LoVo (cell line): Measurements from ENCODE around the gene CEBPZ.
"Not testable (repeated sequence)": the region's sequence is repeated elsewhere in the genome, so short reads cannot be mapped to it uniquely, and the experiment has no call there.

Source experiments
- DNase-seq: peaks from one replicate; pipeline ENCODE4 v3.0.0-alpha.2; 2016; ENCODE audit warnings: low spot score

Gene CEBPZ

DNA sequence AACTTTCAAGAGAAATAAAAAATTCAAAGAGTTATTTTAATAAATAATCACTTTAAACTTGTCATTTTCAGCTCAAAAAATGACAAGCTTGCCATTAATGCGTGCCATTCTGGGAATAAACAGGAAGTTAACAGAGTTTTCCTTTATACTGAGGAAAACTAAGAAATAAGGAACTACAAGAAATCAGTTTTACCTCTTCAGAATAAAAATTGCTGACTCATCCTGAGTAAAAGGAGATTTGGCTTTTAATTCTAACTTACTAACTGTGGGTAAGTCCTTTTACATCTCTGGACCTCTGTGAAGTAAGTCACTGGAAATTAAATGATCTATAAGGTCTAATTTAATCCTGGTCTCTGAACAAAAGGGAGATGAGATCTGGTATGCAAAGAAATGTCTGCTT is 16.1 kb downstream of the CEBPZ start:
- DNase-seq: no peak

DNA sequence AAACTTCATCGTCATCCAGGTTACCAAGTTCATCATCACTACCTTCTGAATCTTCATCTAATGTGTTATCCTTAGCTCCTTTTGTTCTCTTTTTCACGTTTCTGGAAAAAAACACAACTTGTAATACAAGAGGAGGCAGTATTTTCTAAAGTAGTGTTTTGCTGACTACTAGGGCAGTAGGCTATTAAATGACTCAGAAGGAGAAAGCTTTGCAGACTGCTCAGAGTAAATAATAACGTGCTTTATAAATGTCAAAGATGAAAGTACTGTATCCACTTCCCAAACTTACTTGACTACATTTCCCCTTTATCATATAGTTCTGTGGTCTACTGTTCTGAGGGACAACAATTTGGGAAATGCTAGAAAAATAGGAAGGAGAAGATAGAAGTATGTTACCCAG is 19.5 kb downstream of the CEBPZ start:
- no peak for DNase-seq

DNA sequence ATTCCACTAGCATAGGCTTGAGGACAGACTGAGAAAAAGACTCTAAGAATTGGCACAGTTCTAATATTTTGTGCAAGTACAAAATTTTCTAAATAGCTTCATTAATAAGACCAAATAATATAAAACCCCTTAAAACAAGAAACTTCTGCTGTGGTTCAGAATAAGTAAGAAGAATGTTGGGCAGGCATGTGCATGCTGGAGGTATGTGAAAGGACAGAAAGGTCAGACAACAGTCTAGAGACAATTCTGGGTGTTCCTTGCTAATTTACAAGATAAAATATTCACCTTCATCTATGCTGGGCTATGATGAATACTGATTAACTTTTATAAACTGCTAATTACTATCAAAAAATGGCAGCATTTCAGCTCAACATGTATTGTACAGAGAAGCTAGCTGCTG is 20.2 kb downstream of the CEBPZ start:
- DNase-seq: no peak

DNA sequence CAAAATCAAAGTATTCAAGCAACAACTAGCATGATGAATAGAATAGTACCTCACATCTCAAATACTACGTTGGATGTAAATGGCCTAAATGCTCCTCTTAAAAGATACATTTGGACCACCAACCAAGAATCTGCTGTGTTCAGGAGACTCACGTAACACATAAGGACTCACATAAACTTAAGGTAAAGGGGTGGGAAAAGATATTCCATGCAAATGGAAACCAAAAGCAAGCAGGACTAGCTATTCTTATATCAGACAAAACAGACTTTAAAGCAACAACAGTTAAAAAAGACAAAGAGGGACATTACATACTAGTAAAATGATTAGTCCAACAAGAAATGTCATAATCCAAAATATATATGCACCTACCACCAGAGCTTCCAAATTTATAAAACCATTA is 24.6 kb downstream of the CEBPZ start:
- DNase-seq: not testable (repeated sequence)

DNA sequence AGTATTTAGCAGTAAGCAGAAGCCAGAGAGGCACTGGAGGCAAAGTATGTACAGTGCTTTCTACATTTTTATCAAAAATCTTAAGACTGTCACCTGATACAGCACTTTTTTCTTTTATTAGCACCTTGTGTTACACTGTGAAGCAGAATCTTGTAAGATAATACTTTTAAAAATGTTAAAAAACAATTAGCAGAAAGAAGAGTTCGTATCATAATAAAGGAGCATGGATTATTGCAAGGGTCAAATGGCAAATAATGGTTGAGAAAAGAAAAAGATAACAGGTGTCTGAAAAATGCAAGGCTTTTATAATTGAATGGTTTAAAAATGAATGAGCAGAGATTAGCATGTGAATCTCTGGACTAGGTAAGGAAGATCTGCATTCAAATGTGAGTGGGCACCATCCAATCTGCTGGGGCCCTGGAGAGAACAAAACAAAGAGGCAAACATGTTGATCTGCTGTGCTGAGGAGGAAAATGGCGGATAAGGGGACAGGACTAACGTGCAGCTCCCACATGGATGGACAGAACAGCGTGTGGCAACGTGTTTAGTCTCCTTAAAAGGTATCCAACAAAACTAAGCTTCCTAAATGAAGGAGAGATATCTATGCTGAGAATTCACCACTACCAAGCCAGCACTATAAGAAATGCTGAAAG is 25.6 kb downstream of the CEBPZ start:
- DNase-seq: no peak

DNA sequence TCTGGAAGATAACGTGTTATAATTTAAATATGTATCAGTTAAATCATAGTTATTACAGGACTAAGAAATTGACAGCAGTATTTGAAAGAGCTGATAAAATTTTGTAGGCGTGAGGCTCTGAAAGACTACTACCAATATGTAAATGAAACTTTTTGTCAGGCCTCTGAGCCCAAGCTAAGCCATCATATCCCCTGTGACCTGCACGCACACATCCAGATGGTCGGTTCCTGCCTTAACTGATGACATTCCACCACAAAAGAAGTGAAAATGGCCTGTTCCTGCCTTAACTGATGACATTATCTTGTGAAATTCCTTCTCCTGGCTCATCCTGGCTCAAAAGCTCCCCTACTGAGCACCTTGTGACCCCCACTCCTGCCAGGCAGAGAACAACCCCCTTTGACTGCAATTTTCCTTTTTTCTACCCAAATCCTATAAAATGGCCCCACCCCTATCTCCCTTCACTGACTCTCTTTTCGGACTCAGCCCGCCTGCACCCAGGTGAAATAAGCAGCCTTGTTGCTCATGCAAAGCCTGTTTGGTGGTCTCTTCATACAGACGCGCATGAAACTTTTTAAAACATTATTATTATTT is 26.2 kb downstream of the CEBPZ start:
- DNase-seq: not testable (repeated sequence)

DNA sequence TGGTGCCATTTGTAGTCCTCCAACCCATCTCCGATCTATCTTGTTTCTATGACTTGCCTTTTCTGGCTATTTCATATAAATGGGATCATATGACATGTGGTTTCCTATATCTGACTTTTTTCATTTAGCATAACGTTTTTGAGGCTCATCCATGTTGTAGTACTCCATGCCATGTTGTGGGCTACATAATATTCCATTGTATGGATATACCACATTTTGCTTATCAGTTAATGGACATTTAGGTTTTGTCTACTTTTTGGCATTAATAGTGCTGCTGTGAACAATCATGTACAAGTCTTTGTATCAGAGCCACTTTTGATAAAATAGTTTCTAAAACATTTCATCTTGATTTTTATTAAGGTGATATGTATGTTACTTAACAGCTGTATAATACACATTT is 27.7 kb downstream of the CEBPZ start:
- DNase-seq: no peak

DNA sequence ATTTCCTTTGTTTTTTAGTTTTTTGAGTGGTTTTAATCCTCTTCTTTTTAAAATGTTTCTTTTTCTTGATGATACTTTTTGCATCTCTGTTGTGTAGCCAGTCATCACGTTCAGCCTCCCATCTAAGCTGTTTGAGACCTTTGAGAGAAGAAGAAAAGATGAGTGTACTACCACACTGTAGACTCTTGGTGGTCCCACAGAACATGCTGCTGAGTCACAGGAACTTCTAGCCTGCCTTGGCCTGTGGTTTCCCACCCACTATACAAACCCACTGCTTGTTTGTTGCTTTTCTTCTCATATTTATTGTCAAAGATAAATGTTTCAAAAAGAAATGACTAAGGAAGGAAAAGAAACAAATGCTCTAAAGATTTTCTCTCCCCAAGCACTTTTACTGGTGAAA is 29.6 kb downstream of the CEBPZ start:
- DNase-seq: no peak

DNA sequence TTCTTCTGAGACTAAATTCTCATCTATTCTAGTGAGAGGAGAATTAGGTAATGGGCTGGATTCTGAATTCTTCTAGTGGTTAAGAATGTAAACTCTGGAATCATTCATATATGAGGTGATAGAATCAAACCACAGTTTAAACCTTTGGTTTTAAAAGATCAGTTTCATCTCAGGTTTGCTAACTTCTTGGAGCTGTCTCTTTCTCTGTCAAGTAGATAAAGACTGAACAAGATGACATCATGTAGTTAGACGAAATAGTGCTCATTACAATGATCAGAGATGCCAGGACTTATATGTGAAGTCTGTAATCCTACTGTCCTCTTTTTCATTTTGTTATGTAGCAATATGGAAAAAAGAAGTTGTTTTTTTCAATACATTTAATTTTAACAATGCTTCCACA is 30.2 kb downstream of the CEBPZ start:
- no peak for DNase-seq

DNA sequence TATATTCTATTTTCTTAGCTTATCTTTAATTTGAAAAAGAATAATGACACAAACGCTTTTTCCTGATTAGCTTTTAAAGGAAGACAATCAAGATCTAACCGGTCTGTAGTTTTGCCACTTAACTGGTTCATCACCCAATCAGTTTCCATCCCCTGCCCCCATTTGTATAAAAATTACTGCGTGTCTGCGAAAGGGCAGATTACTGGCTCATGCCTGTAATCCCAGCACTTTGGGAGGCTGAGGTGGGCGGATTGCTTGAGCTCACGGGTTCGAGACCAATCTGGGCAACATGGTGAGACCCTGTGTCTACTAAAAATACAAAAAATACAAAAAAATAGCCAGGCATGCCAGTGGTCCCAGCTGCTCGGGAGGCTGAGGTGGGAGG is 32.7 kb downstream of the CEBPZ start:
- no peak for DNase-seq

DNA sequence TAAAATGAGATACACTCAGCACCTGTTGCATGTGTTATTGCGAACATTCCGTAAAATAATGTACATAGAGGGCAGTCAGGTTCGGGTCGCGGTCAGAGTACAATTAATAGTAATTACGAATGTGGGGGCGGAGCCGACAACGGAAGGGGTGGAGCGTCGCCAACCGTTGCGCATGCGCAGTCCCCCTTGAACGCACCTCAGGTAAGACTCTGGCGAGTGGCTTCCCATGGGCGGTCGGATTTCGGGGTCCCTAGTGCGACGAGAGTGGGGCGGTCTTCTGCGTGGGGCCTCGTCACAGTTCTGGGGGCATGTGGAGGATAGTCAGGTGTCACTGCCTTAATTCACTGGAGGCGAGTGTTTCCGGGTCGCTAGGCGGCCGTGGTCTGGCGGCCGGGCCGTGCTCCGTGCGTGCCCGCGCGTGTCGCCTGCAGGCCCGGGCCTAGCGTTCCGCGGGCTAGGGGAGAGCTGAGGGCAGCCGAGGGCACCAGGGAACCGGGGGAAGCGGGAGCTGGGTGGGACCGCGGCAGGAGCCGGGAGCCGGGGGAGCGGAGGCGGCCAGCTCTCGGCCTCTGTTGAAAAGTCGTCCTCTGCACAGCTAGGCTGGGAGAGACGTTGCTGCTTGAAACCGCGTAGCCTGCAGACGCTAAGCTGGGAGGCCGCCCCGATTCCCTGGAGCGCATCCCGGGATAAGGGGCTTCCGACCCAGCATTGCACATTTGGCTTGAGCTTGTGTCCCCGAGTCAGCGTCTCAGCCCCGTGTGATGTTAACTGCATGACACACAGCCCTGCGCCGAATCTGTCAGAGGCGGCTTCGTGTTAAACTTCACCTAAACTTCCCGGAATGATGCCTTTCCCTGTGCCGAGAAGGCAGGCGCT is 34.8 kb downstream of the CEBPZ start, which contains the start of gene CEBPZOS:
CEBPZOS (plus strand) TSS at position 177 of the 876 bp plus-strand sequence. CDS start 3,209 bp downstream, outside the sequence.
- DNase-seq: peak; percentile 88

DNA sequence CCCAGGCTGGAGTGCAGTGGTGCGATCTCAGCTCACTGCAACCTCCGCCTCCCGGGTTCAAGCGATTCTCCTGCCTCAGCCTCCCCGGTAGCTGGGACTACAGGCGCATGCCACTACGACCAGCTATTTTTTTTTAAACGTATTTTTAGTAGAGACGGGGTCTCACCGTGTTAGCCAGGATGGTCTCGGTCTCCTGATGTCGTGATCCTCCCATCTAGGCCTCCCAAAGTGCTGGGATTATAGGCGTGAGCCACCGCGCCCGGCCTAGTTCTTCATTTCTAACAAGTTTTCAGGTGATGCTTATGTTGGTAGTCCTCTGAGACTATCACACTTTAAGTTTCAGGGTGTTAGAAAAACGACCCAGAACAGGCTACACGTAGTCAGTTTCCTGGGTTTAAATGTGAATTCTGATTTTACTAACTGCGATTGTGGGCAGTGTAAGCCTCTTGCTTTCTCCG is 35.5 kb downstream of the CEBPZ start:
- not testable (repeated sequence) for DNase-seq

DNA sequence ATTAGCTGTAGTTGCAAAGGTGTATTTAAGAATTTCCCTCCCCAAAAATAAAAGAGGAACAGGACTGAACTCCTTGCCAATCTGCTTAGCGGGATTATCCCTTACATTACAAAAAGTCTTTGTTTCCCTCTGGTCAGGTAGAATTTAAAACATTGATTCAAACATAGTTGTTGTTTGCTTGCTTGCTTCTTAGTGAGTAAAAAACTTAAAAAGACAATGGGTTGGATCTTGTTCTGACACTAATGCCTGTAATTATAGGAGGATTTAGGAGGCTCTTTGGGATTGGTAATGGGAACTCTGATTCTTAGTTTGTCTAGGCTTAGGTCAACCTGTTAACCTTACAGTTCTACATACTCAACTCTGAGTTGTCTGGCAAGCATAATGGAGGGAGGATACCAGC is 38.8 kb downstream of the CEBPZ start:
- no peak for DNase-seq

DNA sequence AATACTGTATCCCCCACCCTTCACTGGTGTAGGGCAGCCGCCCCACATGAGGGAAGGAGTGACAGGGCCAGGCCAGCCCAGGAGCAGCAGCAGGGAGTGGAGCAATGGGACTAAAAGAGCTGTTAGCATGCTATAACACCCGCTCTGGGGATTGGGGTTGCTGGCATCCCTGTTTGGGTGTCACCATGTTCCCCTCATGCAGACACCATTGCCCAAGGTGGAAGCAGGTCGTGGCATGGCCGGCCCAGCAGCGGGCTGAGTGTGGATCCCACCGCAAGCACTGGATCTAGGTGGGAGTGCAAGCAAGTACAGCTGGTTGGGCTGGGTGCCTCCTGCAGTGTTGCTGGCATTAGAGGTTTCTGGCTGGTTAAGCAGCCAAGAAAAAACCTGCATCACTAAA is 39.6 kb downstream of the CEBPZ start:
- DNase-seq: no peak

DNA sequence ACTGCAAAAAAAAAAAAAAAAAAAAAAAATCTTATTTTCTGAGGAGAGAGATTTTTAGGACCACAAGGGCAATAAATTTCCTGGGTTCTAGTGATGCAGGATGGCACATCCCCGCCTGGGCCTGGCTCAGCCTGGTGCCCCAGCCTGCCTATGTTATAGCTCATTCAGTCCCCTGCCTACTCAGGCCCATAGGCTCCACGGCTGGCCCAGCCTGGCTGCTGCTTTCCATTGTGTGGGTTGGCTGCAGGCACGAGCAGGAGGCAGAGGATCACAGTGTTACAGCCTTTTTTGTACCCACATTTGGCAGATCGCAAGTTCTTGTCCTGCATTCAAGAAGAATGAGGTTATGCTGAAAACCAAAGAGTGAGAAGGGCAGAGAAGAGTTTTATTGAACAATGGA is 40.1 kb downstream of the CEBPZ start:
- DNase-seq: no peak

DNA sequence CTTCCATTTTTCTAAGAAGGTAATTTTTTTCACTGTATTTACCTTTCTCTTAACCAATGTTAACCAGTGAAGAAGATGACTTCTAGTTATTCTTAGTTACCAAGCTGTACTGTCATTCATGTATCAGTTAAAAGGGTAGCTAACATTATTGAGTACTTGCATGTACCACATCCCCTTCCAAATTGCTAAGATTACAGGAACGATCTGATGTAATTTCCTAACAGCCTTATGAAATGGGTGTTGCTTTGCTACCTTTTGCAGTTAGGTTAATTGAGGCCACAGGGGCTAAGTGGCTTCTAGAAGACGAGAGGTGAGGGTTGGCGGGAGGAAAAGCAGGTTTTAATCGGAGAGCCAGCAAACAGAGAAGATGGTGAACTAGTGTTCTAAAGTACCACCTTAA is 41.1 kb downstream of the CEBPZ start:
- DNase-seq: no peak

DNA sequence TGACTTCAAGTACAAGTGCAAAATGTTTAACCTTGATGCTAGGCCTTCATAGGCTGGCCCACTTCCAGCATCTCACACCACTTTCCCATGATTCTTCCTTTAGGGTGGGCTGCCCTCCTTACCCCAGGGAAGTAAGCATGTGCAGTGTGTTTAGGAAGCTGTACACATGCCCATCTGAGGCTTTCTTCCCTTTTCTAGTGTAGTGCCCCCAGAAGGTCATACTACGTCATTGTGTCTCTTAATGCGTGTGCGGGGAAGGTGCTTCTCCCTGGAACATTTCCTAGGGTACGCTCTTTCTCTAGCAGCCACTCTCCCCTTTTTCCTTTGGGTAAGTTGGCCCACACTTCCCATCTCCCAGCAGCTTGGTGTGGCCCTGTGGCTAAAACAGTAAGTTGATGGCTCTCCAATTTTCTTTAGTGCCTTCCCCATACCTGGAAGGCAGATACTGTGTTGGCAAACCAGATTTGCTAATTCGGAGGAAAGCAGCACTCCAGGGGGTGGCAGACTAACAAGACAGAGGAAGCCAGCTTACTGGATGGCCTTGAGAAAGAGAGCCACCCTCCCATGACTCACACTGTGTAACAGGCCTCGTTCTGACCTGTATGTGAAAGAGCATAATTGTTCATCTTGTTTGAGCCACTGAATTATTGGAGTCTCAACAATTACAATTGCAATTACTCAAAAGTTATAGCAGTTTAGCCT is 41.8 kb downstream of the CEBPZ start:
- peak; percentile 85 for DNase-seq

DNA sequence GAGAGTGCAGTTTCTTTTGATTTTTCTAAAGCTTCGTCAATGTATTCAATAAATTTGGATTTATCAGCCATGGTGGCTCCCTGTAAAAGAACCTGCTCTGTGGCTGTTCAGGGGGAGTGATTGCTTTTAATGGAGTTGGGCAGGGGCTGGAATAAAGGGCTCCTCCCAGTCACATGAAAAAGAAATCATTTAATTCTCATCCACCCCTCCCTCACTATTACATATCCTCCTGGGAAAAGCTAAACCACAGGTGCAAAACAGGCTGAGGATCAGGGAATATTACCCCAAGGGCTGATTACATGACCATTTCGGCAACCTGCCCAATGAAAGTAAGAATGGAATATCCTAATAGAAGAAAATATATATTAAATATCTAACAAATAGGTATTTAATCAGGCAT is 42.8 kb downstream of the CEBPZ start, which contains the start of gene SULT6B1:
SULT6B1 (minus strand) TSS at position 101 of the 400 bp plus-strand sequence; CDS start at position 71, 30 bp downstream.
- DNase-seq: no peak

DNA sequence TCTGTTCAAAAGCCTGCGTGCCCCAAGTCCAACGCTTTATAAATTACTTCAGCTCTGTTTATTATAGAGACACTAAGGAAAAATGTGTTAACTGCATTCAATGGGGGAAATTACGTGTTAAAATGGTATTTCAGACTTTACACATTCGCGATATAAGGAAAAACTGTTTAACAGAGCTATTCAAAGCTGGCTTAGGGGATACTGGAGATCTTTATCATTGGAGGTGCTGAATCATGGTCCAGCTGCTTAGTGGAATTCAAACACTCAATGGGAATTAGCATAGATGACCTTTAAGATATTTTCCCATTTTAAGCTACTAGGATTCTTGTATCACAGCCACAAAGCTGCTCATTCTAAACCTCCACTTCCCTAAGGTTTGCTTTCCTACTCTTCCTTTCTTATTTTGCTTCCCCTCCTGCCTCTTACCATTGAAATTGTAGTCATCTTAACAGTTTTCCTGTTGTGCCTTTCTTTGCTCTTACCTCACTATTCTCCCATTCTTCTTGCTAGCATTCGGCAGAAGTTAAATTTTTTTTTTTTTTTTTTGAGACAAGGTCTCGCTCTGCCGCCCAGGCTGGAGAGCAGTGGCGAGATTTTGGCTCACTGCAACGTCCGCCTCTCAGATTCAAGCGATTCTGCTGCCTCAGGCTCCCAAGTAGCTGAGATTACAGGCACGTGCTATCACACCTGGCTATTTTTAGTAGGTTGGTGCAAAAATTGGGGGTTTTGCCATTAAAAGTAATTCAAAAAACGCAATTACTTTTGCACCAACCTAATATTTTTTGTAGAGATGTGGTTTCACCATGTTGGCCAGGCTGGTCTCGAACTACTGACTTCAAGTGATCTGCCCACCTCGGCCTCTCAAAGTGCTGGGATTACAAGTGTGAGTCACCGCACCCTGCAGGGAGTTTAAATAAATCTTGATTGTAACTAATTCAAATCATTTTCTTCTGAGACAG is 49.4 kb downstream of the CEBPZ start:
- no peak for DNase-seq

DNA sequence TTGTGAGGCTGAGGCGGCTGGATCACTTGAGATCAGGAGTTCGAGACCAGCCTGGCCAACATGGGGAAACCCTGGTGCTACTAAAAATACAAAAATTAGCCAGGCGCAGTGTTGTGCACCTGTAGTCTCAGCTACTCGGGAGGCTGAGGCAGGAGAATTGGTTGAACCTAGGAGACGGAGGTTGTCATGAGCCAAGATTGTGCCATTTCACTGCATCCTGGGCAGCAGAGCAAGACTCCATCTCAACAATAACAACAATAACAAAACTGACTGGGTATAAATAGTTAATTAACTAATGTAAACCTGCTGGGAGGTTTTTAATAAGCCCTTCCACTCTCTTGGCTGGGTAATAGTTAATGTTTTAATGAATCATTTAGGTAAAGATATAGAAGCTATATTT is 50.8 kb downstream of the CEBPZ start:
- no peak for DNase-seq

DNA sequence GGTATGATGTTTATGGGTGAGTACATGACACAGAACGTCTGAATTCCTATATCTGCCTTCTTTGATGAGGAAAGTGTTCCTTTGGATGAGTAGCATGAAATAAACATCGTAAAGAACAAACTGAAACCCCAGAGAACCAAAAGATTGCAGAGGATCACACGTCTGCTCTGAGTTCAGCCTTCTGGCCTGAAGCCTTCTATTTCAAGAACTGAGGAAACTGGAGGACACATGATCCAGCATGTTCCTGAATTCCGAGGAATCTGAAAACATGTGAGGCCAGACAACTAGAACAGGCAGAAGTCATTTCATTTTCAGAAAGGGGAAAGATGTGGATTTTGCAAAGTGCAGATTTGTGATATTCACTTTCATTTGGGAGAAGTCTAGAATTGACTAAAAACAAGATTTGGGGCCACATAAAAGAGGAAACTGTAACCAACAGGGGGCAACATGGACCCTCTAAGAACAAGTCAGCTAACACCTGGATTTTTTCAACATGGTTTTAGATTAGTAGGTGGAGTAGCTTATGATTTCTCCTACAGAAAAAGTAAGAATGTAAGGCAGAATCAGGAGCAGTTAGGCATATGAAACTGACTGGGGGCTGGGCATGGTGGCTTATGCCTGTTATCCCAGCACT is 51.3 kb downstream of the CEBPZ start:
- DNase-seq: no peak
